Adrenal gland (tissue), 5 donors: ENCODE measurements around the gene AGER.

Experiments used
- CTCF ChIP-seq, 6 experiments: fragments of 450-650 bp in 4 of 6; fragments of 200-600 bp in 2 of 6; sonication (generic) in 1 of 6; IDR thresholded peaks; 1 replicate in 5 of 6; 2 replicates in 1 of 6; pipeline versions ENCODE4 v1.5.1 to v1.8.0; 2016 to 2021; ENCODE audit warnings: antibody characterized with exemption in 6 of 6, mild to moderate bottlenecking in 2 of 6, moderate library complexity in 1 of 6
- POLR2A ChIP-seq, 2 donors: fragments of 450-650 bp; IDR thresholded peaks; one replicate each; pipeline ENCODE4 v1.6.1; 2017; ENCODE audit warnings: antibody characterized with exemption in 2 of 2, mild to moderate bottlenecking in 2 of 2, moderate library complexity in 1 of 2
- donor health status: DM: no; HTN: no; CAD: no.

DNA sequence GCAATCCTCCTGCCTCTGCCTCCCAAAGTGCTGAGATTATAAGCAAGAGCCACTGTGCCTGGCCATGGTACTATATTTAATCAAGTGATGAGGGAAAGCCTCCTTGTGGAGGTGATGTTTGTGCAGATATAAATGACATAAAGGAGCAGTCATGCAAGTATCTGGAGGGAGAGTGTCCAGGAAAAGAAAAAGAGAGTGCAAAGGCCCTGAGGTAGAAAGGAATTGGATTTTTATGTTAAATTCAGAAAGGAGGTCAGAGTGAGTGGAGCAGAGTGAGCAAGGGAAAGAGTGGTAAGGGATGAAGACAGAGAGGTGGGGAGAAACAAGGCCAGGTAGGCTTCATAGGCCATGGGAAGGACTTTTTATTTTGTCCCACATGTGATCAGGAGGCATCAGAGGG is 46.6 kb downstream of the AGER start:
- TF ChIP-seq POLR2A (IDR thresholded peaks at IDR 0.05) (no peak), CTCF (IDR thresholded peaks at IDR 0.05) (no peak)
